ENCODE results near the gene SLC4A3. TPM values are rescaled to one million over a fixed set of nuclear protein-coding genes. Genes with fewer than 3 reads are reported as not detected.

SLC4A3 gene
- total RNA-seq, 1 experiment from 2014 or later: 7.3 TPM

DNA sequence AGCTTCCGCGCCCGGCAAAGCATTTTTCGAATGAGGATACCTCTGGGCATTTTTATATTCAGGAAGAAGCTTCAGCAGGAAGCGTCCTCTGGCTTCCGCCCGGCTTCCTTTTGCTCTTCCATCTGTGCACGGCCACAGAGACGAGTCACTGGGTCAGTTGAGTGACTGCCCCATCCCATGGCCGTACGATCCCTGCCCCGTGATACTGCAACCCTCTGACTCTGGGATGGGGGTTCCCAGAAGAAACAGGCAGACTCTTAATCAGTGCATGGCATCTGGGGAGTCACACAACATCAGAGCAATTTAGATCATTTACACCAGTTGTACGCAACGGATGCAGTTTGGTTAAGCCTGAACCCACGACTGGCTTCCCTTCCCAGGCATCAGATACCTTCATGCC lies 40.9 kb downstream of the SLC4A3 start:
- H3K4me2 ChIP-seq: no peak overlapping the region

DNA sequence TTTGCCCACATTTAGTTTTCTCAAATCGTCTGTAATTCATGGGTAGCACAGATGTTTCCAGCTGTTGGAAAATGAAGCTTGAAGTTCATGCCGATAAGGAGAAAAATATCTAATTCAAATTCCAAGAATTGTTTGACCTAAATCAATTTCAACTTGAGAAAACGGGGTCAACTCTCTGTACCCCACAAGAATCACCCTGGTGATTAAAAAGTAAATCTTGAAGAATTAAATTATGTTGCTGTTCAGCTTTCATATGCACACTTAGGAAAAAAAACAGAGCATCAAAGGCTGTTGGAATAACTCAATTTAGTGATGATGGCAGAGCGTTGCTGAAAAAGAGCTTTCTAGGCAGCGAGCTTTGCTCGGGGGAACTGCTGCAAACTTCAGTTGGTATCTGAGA lies 43.0 kb downstream of the SLC4A3 start:
- BruUV-seq (replicated peaks): no TSS peak

More for the DNA sequence above, 40.9 kb downstream of the SLC4A3 start:
- H3K4me1 ChIP-seq (replicated peaks; ENCODE audit: insufficient read depth): peaks cover 4% of the 10 kb centered on the region
- no peak for TF ChIP-seq EZH2 (IDR thresholded peaks at IDR 0.05; ENCODE audit: low read depth)
- TF ChIP-seq, protein P1, sequence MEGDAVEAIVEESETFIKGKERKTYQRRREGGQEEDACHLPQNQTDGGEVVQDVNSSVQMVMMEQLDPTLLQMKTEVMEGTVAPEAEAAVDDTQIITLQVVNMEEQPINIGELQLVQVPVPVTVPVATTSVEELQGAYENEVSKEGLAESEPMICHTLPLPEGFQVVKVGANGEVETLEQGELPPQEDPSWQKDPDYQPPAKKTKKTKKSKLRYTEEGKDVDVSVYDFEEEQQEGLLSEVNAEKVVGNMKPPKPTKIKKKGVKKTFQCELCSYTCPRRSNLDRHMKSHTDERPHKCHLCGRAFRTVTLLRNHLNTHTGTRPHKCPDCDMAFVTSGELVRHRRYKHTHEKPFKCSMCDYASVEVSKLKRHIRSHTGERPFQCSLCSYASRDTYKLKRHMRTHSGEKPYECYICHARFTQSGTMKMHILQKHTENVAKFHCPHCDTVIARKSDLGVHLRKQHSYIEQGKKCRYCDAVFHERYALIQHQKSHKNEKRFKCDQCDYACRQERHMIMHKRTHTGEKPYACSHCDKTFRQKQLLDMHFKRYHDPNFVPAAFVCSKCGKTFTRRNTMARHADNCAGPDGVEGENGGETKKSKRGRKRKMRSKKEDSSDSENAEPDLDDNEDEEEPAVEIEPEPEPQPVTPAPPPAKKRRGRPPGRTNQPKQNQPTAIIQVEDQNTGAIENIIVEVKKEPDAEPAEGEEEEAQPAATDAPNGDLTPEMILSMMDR (conservative IDR thresholded peaks at IDR 0.05): no peak
- H3K79me2 ChIP-seq (ENCODE audit: low read depth): no peaks in the 10 kb centered on the region
- no peak overlapping the region for H3K27ac ChIP-seq
- no peaks in the 10 kb centered on the region for H3K36me3 ChIP-seq (ENCODE audit: low read depth)
- ChIA-PET CTCF (interaction anchor here (0.5 kb wide), 1 partner anchor 662 kb away, joined by 4 read pairs; no protein-coding TSS in a partner anchor), POLR2A (ENCODE audit: unreplicated experiment) (interaction anchor here (0.6 kb wide), 1 partner anchor 17 kb away, joined by 3 read pairs; no protein-coding TSS in a partner anchor)
- no peak overlapping the region for H2AFZ ChIP-seq
- no peak overlapping the region for H3K4me3 ChIP-seq
- no peaks in the 10 kb centered on the region; the same call in 1 of the 2 replicates for H3K9me3 ChIP-seq (ENCODE audit: insufficient read depth, low read depth)
- intact Hi-C loops (cut with micrococcal nuclease; ENCODE audit: unreplicated experiment): no loop called here
- H3K27me3 ChIP-seq (ENCODE audit: insufficient read depth, low read depth): no peaks in the 10 kb centered on the region
- no peaks in the 10 kb centered on the region for H4K20me1 ChIP-seq (ENCODE audit: insufficient read depth)
- DNase-seq: no peak
- peaks cover 6% of the 10 kb centered on the region; the same call in 1 of the 2 replicates for H3F3A ChIP-seq (ENCODE audit: insufficient read depth, low read depth)
- BruUV-seq (replicated peaks): no TSS peak
- H3K9me2 ChIP-seq (ENCODE audit: insufficient read depth): no peaks in the 10 kb centered on the region

DNA sequence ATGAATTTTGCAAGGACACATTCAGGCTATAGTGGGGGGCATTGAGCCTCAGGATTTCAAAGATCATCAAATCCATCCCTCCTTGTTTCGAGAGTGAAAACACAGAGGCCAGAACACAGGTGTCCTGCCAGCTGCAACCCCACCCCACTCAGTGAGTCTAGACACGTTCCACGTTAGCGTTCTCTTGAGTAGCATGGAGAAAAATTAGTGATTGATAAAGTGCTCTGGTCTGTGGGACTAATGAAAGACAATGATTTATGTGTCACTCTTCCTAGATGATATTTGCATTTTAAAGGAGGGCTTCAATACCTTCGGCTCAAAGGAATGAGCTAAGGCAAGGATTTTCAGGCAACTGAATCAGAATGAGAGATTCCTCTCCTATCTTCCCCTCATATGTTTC lies 43.8 kb downstream of the SLC4A3 start:
- no peaks in the 10 kb centered on the region for H3K9me2 ChIP-seq (ENCODE audit: insufficient read depth)
- H4K20me1 ChIP-seq (ENCODE audit: insufficient read depth): no peaks in the 10 kb centered on the region
- TF ChIP-seq EZH2 (IDR thresholded peaks at IDR 0.05; ENCODE audit: low read depth): no peak
- TF ChIP-seq, protein P1 (conservative IDR thresholded peaks at IDR 0.05): no peak
- H3K27ac ChIP-seq: no peak overlapping the region
- H3K4me1 ChIP-seq (replicated peaks; ENCODE audit: insufficient read depth): peaks cover 16% of the 10 kb centered on the region
- CTCF ChIA-PET: no interaction called here
- no TSS peak for BruUV-seq (replicated peaks)
- no peaks in the 10 kb centered on the region for H3K36me3 ChIP-seq (ENCODE audit: low read depth)
- H3K79me2 ChIP-seq (ENCODE audit: low read depth): no peaks in the 10 kb centered on the region
- H3K4me2 ChIP-seq: no peak overlapping the region
- H3F3A ChIP-seq (ENCODE audit: insufficient read depth, low read depth): 0 out of 2 replicates have a peak, but pooled peaks cover 3% of the 10 kb centered on the region
- H3K9me3 ChIP-seq (ENCODE audit: insufficient read depth, low read depth): no peaks in the 10 kb centered on the region
- no peak overlapping the region for H3K4me3 ChIP-seq
- POLR2A ChIA-PET (ENCODE audit: unreplicated experiment): no interaction called here
- no peak for DNase-seq
- no peaks in the 10 kb centered on the region for H3K27me3 ChIP-seq (ENCODE audit: insufficient read depth, low read depth)
- intact Hi-C loops (cut with micrococcal nuclease; ENCODE audit: unreplicated experiment): no loop called here
- H2AFZ ChIP-seq: no peak overlapping the region

More for the DNA sequence above, 43.0 kb downstream of the SLC4A3 start:
- Histone ChIP-seq H3K36me3 (ENCODE audit: low read depth) (no peaks in the 10 kb centered on the region), H3F3A (ENCODE audit: insufficient read depth, low read depth) (0 out of 2 replicates have a peak, but pooled peaks cover 3% of the 10 kb centered on the region), H3K4me3 (no peak overlapping the region), H3K9me2 (ENCODE audit: insufficient read depth) (no peaks in the 10 kb centered on the region), H3K4me1 (replicated peaks; ENCODE audit: insufficient read depth) (peaks cover 10% of the 10 kb centered on the region), H4K20me1 (ENCODE audit: insufficient read depth) (no peaks in the 10 kb centered on the region), H3K79me2 (ENCODE audit: low read depth) (no peaks in the 10 kb centered on the region), H3K9me3 (ENCODE audit: insufficient read depth, low read depth) (no peaks in the 10 kb centered on the region), H3K27ac (no peak overlapping the region), H3K27me3 (ENCODE audit: insufficient read depth, low read depth) (no peaks in the 10 kb centered on the region), H3K4me2 (no peak overlapping the region), H2AFZ (no peak overlapping the region)
- DNase-seq: no peak
- CTCF ChIA-PET: no interaction called here
- intact Hi-C loops (cut with micrococcal nuclease; ENCODE audit: unreplicated experiment): no loop called here
- POLR2A ChIA-PET (ENCODE audit: unreplicated experiment): no interaction called here
- no peak for TF ChIP-seq EZH2 (IDR thresholded peaks at IDR 0.05; ENCODE audit: low read depth)
- TF ChIP-seq, protein P1 (conservative IDR thresholded peaks at IDR 0.05): no peak
